Mucosa of descending colon (tissue), 3 donors: ENCODE measurements around the gene LIX1L. TPM values are rescaled to one million over a fixed set of nuclear protein-coding genes. Genes with fewer than 3 reads are reported as not detected.

Experiments
- ATAC-seq: fragments of 200-7000 bp; cut with Tn5 transposase; one replicate; pipeline ENCODE4 v1.9.1; 2020; ENCODE audit warnings: mild to moderate bottlenecking, moderate library complexity
- DNase-seq, 3 donors: peaks; one replicate each; pipeline ENCODE4 v3.0.0-alpha.2; 2020
- H3K36me3 ChIP-seq: fragments of 200-600 bp; one replicate; pipeline ENCODE4 v1.8.0; 2021; ENCODE audit warnings: low read depth, mild to moderate bottlenecking
- H3K4me1 ChIP-seq: fragments of 200-600 bp; one replicate; pipeline ENCODE4 v1.8.0; 2021; ENCODE audit warnings: low read depth, mild to moderate bottlenecking
- H3K4me3 ChIP-seq: fragments of 200-600 bp; one replicate; pipeline ENCODE4 v1.8.0; 2021; ENCODE audit warnings: mild to moderate bottlenecking
- H3K9me3 ChIP-seq: fragments of 200-600 bp; one replicate; pipeline ENCODE4 v1.8.0; 2021; ENCODE audit warnings: mild to moderate bottlenecking
- intact Hi-C, 2 donors: fragments of 100-400 bp; cut with DNase I in 1 of 2; cut with micrococcal nuclease in 1 of 2; formaldehyde crosslinking; loops; one replicate each; pipeline versions ENCODE4 v1.11.0 to v1.11.1; 2022; cut with DNase I, micrococcal nuclease
- total RNA-seq, 3 donors: library from RNA; stranded (reverse); fragmentation: NEBNext Ultra II Directional in 2 of 3; extraction: Animal tissue kit (Norgen Biotek cat#: 25700) in 2 of 3; gene quantifications; one replicate each; pipeline versions ENCODE4 v1.2.1 to v1.2.4, GENCODE V29; 2021 to 2023
- TF ChIP-seq, protein P1 (sequence below): fragments of 200-600 bp; IDR thresholded peaks from one replicate; pipeline ENCODE4 v1.8.0; 2022; ENCODE audit warnings: antibody characterized with exemption, mild to moderate bottlenecking
- donor health status: DM: no; HTN: no; CAD: no; lungs with moderate emphysema.
- donor health status: DM: no; HTN: no; CAD: no.
- donor health status: DM: no; HTN: yes; CAD: no.

Gene LIX1L
- total RNA-seq, 3 donors from 2014 or later: 3.9 to 34.3 (median 10.2) TPM

DNA sequence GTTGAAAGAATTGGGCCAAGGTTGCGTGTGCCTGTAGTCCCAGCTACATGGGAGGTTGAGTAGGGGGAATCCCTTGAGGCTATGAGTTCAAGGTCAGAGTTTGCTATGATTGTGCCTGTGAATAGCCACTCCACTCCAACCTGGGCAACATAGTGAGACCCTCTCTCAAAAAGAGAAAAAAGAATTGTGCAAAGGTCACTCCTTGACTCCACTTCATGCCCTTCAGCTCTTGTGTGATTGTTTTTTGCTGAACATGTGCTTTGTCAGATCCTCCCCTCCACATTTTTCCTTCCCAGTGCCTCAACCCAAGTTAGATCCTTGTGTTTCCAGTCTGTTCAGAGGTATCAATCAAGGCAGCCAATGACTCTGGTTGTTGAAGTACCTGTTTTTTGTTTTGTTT lies 30.1 kb upstream of the LIX1L start:
- TF ChIP-seq, protein P1, sequence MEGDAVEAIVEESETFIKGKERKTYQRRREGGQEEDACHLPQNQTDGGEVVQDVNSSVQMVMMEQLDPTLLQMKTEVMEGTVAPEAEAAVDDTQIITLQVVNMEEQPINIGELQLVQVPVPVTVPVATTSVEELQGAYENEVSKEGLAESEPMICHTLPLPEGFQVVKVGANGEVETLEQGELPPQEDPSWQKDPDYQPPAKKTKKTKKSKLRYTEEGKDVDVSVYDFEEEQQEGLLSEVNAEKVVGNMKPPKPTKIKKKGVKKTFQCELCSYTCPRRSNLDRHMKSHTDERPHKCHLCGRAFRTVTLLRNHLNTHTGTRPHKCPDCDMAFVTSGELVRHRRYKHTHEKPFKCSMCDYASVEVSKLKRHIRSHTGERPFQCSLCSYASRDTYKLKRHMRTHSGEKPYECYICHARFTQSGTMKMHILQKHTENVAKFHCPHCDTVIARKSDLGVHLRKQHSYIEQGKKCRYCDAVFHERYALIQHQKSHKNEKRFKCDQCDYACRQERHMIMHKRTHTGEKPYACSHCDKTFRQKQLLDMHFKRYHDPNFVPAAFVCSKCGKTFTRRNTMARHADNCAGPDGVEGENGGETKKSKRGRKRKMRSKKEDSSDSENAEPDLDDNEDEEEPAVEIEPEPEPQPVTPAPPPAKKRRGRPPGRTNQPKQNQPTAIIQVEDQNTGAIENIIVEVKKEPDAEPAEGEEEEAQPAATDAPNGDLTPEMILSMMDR: no peak
- H3K4me3 ChIP-seq: no peak overlapping the region
- no peak for DNase-seq
- no peak for ATAC-seq
- H3K9me3 ChIP-seq: no peaks in the 10 kb centered on the region
- H3K4me1 ChIP-seq: peaks cover 38% of the 10 kb centered on the region
- intact Hi-C loops: no loop called here
- H3K36me3 ChIP-seq: no peaks in the 10 kb centered on the region

- intact Hi-C loops: no loop called here
- H3K4me1 ChIP-seq: peaks cover 43% of the 10 kb centered on the region
These were observed 28.7 kb upstream of the LIX1L start for GRCh38 chr1:145986551-145986950.

GRCh38 chr1:145985502-145986439 lies 28.0 kb upstream of the LIX1L start:
- H3K4me1 ChIP-seq: peaks cover 45% of the 10 kb centered on the region
- TF ChIP-seq, protein P1: no peak
- ATAC-seq: peak; percentile 67
- H3K4me3 ChIP-seq: no peak overlapping the region
- H3K9me3 ChIP-seq: no peaks in the 10 kb centered on the region
- intact Hi-C loops: no loop called here
- DNase-seq: peak in 2 of 3 donors; percentile 59 to 64
- no peaks in the 10 kb centered on the region for H3K36me3 ChIP-seq

More at GRCh38 chr1:145986551-145986950, 28.7 kb upstream of the LIX1L start:
- DNase-seq: no peak
- H3K36me3 ChIP-seq: no peaks in the 10 kb centered on the region
- no peak for ATAC-seq
- no peak overlapping the region for H3K4me3 ChIP-seq
- TF ChIP-seq, protein P1: no peak
- H3K9me3 ChIP-seq: no peaks in the 10 kb centered on the region

DNA sequence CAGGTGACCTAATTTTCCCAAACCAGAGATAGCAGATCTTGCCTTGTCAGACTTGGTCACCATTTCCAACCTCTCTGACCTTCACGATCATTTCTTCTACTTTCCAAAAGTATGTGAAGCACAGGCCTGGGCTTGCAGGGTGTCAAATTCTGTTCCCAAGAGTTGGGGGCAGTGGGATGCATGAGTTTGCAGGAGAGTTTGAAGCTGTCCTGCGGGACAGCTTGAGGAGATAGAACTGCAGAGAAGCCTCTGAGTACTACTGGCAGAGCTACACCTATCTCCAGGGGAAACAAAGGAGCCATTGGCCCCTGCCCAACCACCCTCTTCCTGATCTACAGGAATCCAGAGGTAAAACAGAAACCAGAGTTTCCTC lies 27.3 kb upstream of the LIX1L start:
- no peak for ATAC-seq
- TF ChIP-seq, protein P1: no peak
- H3K36me3 ChIP-seq: no peaks in the 10 kb centered on the region
- H3K9me3 ChIP-seq: no peaks in the 10 kb centered on the region
- H3K4me3 ChIP-seq: no peak overlapping the region
- peaks cover 51% of the 10 kb centered on the region for H3K4me1 ChIP-seq
- no peak for DNase-seq
- intact Hi-C loops: no loop called here

GRCh38 chr1:145983960-145984830 lies 26.4 kb upstream of the LIX1L start:
- Histone ChIP-seq H3K9me3 (no peaks in the 10 kb centered on the region), H3K36me3 (no peaks in the 10 kb centered on the region), H3K4me3 (no peak overlapping the region), H3K4me1 (peaks cover 59% of the 10 kb centered on the region)
- TF ChIP-seq, protein P1: no peak
- DNase-seq (peak in 1 of 3 donors; percentile 45), ATAC-seq (no peak)
- intact Hi-C loops: no loop called here
